Hepatocyte (in vitro differentiated cells): ENCODE measurements around the gene SEPSECS. TPM values are rescaled to one million over a fixed set of nuclear protein-coding genes. Genes with fewer than 3 reads are reported as not detected.

Source experiments
- DNase-seq: peaks from one replicate; pipeline ENCODE4 v3.0.0-alpha.2; 2016; ENCODE audit warnings: low spot score
- H2AFZ ChIP-seq: fragments of 200-600 bp; sonication (generic); 2 replicates; pipeline ENCODE4 v1.6.0; 2016; ENCODE audit warnings: antibody characterized with exemption, mild to moderate bottlenecking
- H3K27ac ChIP-seq: fragments of 200-600 bp; sonication (generic); 2 replicates; pipeline ENCODE4 v1.5.1; 2016; ENCODE audit warnings: mild to moderate bottlenecking
- H3K27me3 ChIP-seq: fragments of 200-600 bp; sonication (generic); 2 replicates; pipeline ENCODE4 v1.6.1; 2016
- H3K36me3 ChIP-seq: fragments of 200-600 bp; sonication (generic); replicated peaks from 2 replicates; pipeline ENCODE4 v1.5.1; 2016; ENCODE audit warnings: low read depth; ENCODE audit not compliant: insufficient read depth
- H3K4me1 ChIP-seq: fragments of 200-600 bp; sonication (generic); 2 replicates; pipeline ENCODE4 v1.5.1; 2016; ENCODE audit warnings: mild to moderate bottlenecking, moderate library complexity; ENCODE audit not compliant: insufficient read depth
- H3K4me2 ChIP-seq: fragments of 200-600 bp; sonication (generic); 2 replicates; pipeline ENCODE4 v1.6.0; 2016
- H3K4me3 ChIP-seq: fragments of 200-600 bp; sonication (generic); 2 replicates; pipeline ENCODE4 v1.5.1; 2016; ENCODE audit warnings: mild to moderate bottlenecking
- H3K79me2 ChIP-seq: fragments of 200-600 bp; sonication (generic); 2 replicates; pipeline ENCODE4 v1.6.0; 2017; ENCODE audit warnings: mild to moderate bottlenecking
- H3K9me2 ChIP-seq: fragments of 200-600 bp; sonication (generic); replicated peaks from 2 replicates; pipeline ENCODE4 v1.6.0; 2017; ENCODE audit warnings: mild to moderate bottlenecking; ENCODE audit not compliant: insufficient read depth
- H3K9me3 ChIP-seq: fragments of 200-600 bp; sonication (generic); 2 replicates; pipeline ENCODE4 v1.5.1; 2016; ENCODE audit warnings: low read depth, mild to moderate bottlenecking
- H4K20me1 ChIP-seq: fragments of 200-600 bp; sonication (generic); 2 replicates; pipeline ENCODE4 v1.6.0; 2016; ENCODE audit warnings: mild to moderate bottlenecking; ENCODE audit not compliant: insufficient read depth, poor library complexity, severe bottlenecking
- EZH2 ChIP-seq: fragments of 200-600 bp; sonication (generic); IDR thresholded peaks from 2 replicates; pipeline ENCODE4 v1.6.1; 2016; ENCODE audit warnings: antibody characterized with exemption, mild to moderate bottlenecking, borderline replicate concordance
- EZH2phosphoT487 ChIP-seq: fragments of 200-600 bp; sonication (generic); IDR thresholded peaks from one replicate; pipeline ENCODE4 v1.6.1; 2018; ENCODE audit warnings: antibody characterized with exemption, mild to moderate bottlenecking, low read depth, moderate library complexity; ENCODE audit not compliant: unreplicated experiment, severe bottlenecking
- WGBS: methylation state at CpG from one replicate; pipeline ENCODE4 v1.1.6; 2016; ENCODE audit warnings: low lambda C conversion rate; ENCODE audit errors: missing lambda C conversion rate; 5-methylcytosine and 5-hydroxymethylcytosine counted together
- polyA plus RNA-seq: library from polyadenylated mRNA; unstranded; fragments of >200 nt; fragmentation: Nextera tagmentation; extraction: Ambion mirVana; gene quantifications from 2 replicates; pipeline ENCODE4 v1.2.1, GENCODE V29; 2016
- total RNA-seq: library from RNA; depleted of rRNA; stranded (reverse); fragments of >200 nt; gene quantifications from 2 replicates; pipeline ENCODE4 v1.2.3, GENCODE V29; 2014
- TF ChIP-seq, protein P1 (sequence below): fragments of 200-600 bp; sonication (generic); IDR thresholded peaks from 2 replicates; pipeline ENCODE4 v1.5.1; 2016; ENCODE audit warnings: antibody characterized with exemption, mild to moderate bottlenecking; ENCODE audit not compliant: poor library complexity

The SEPSECS gene
- total and polyA plus RNA-seq, 2 experiments from 2014 or later: 3.0 to 10.3 TPM

GRCh38 chr4:25111648-25112196 is 48.5 kb downstream of the SEPSECS start:
- Histone ChIP-seq H3K27me3 (no peaks in the 10 kb centered on the region), H3K4me2 (no peak overlapping the region), H2AFZ (no peak overlapping the region), H3K27ac (no peak overlapping the region), H3K4me3 (no peak overlapping the region), H4K20me1 (no peaks in the 10 kb centered on the region), H3K4me1 (no peaks in the 10 kb centered on the region), H3K36me3 (no peaks in the 10 kb centered on the region), H3K79me2 (no peaks in the 10 kb centered on the region), H3K9me2 (no peaks in the 10 kb centered on the region), H3K9me3 (no peaks in the 10 kb centered on the region)
- TF ChIP-seq EZH2: no peak
- no peak for TF ChIP-seq EZH2phosphoT487
- TF ChIP-seq, protein P1, sequence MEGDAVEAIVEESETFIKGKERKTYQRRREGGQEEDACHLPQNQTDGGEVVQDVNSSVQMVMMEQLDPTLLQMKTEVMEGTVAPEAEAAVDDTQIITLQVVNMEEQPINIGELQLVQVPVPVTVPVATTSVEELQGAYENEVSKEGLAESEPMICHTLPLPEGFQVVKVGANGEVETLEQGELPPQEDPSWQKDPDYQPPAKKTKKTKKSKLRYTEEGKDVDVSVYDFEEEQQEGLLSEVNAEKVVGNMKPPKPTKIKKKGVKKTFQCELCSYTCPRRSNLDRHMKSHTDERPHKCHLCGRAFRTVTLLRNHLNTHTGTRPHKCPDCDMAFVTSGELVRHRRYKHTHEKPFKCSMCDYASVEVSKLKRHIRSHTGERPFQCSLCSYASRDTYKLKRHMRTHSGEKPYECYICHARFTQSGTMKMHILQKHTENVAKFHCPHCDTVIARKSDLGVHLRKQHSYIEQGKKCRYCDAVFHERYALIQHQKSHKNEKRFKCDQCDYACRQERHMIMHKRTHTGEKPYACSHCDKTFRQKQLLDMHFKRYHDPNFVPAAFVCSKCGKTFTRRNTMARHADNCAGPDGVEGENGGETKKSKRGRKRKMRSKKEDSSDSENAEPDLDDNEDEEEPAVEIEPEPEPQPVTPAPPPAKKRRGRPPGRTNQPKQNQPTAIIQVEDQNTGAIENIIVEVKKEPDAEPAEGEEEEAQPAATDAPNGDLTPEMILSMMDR: no peak
- 90% methylated on average over 11 of the region's 11 CpGs for WGBS
- no peak for DNase-seq

DNA sequence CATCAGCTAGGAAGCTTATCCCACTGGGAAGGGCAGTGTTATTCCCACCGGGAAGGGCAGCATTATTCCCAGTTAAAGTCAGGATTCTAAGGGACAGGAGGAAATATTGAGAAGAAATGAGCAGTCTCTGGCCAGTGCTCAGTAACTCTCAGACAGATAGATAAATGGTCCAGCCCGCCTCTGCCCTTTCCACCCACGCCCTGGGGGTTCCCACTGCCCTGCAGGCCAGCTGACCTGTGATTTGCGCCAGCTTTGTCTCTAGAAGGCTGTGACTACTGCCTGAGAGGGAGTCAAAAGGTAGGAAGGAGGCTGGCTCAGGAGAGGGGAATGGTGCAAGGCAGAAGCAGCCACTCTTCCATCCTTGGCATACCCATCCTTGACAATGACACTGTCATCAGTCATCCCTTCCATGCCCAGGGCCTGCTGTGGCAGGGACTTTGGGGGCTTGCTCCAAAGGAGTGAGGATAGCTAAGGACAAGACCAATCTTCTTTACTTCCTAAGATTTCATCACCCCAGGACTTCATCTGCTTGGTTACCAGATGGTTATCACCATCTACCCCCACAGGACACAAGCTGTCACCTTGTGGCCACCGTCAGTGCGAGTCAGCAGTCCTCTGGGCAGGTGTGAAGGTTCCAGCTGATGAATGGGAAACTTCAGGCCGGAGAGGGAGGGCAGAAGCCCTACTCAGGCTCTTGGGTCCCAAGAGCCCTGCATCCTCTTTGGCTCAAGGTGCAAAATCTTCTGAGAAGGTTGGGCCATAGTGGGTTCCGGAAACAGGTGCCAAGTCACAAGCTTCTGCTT is 49.5 kb downstream of the SEPSECS start:
- Histone ChIP-seq H3K9me2 (no peaks in the 10 kb centered on the region), H3K4me1 (no peaks in the 10 kb centered on the region), H3K36me3 (no peaks in the 10 kb centered on the region), H3K4me2 (no peak overlapping the region), H3K27ac (no peak overlapping the region), H3K27me3 (no peaks in the 10 kb centered on the region), H4K20me1 (no peaks in the 10 kb centered on the region), H3K9me3 (no peaks in the 10 kb centered on the region), H3K4me3 (no peak overlapping the region), H2AFZ (no peak overlapping the region), H3K79me2 (no peaks in the 10 kb centered on the region)
- TF ChIP-seq EZH2 (no peak), EZH2phosphoT487 (no peak)
- TF ChIP-seq, protein P1: no peak
- no peak for DNase-seq
- WGBS: 83% methylated on average over 8 of the region's 8 CpGs

GRCh38 chr4:25109511-25109910 is 50.7 kb downstream of the SEPSECS start:
- no peak for DNase-seq
- Histone ChIP-seq H3K79me2 (no peaks in the 10 kb centered on the region), H3K27ac (no peak overlapping the region), H3K36me3 (no peaks in the 10 kb centered on the region), H3K9me2 (no peaks in the 10 kb centered on the region), H3K9me3 (no peaks in the 10 kb centered on the region), H3K4me3 (no peak overlapping the region), H3K4me2 (no peak overlapping the region), H2AFZ (no peak overlapping the region), H4K20me1 (no peaks in the 10 kb centered on the region), H3K4me1 (no peaks in the 10 kb centered on the region), H3K27me3 (no peaks in the 10 kb centered on the region)
- 96% methylated on average over 4 of the region's 4 CpGs for WGBS
- TF ChIP-seq, protein P1: no peak
- TF ChIP-seq EZH2: no peak
- TF ChIP-seq EZH2phosphoT487: no peak
